VCaP (cell line): ENCODE measurements around the gene SH3BP1.

Source experiments
- H3K27ac ChIP-seq: fragments of 450-650 bp; 2 replicates; pipeline ENCODE4 v1.5.1; 2017
- CTCF ChIP-seq: fragments of 450-650 bp; conservative IDR thresholded peaks from 2 replicates; pipeline ENCODE4 v1.5.1; 2017; ENCODE audit warnings: mild to moderate bottlenecking, moderate library complexity

SH3BP1 gene

DNA sequence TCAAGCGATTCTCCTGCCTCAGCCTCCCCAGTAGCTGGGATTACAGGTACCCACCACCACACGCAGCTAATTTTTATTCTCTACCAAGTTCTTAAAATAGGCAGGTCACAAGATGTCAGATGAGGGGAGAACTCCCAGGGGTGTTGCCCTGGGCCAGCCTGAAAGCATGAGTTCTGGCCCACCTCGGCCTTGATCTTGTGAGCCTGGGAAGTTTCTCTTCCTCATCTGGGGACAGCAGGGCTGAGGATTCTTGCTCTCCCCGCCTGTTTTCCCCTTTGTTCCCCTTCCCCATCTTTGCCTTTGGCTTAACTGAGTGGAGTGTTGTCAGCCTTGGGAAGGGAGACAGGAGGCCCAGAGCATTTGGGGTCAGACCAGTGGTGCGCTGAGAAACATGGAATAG, 22.6 kb downstream of the SH3BP1 start:
- TF ChIP-seq CTCF = no peak
- no peak overlapping the region for H3K27ac ChIP-seq

DNA sequence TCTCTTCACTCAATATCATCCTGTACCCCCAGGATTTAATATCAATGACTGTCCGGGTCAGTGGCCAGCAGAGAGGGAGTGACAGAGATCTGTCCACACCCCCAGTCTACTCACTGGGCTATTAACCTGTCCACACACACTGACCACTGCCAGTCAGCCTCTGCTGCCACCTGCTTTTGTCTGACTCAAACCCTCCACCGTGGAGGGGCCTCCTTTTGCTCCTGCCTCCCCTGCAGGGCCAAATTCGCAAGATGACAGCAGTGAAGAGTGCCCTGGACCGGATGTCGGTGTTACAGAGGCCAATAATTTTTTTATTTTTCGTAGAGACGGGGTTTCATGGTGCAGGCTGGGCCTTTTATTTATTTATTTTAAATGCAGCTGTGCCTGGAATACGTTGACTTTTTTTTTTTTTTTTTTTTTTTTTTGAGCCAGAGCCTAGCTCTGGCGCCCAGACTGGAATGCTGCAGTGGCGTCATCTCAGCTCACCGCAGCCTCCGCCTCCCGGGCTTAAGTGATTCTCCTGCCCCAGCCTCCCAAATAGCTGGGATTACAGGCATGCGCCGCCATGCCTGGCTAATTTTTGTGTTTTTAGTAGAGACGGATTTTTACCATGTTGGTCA, 24.2 kb downstream of the SH3BP1 start:
- TF ChIP-seq CTCF = no peak
- H3K27ac ChIP-seq = no peak overlapping the region

DNA sequence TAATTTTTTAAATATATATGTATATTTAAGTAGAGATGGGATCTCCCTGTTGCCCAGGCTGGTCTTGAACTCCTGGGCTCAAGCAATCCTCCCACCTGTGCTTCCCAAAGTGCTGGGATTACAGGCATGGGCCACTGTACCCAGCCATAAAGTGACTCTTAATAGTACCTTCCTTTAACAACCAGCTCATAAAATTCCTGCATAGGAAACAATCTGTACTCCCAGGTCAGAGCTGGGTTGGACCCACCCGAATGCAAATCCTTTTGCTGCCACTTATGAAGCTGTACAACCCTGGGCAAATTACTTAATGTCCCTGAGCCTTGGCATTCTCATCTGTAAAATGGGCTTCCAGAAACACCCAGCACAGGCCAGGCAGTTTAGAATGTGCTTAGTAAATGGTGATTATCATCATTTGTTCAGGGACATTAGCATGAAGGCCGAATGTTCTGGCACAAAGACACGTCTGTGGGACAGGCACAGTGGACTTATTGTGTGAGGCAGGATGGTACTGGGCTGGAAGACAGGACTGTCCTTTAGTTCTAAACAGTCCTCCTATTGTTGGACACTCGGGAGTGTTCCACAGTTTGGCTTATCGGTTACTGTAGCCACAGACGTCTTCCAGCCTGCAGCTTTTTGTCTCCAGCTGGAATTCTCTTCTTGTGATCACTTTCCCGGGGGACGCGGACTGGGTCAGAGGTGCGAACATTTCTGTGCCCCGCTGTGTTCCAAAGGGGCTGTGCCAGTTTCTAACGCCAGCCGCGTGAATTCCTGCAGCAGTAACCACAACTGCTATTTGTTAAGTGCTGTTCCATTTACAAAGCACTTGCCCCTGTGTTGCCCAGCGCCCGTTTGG, 25.0 kb downstream of the SH3BP1 start:
- no peak overlapping the region for H3K27ac ChIP-seq

DNA sequence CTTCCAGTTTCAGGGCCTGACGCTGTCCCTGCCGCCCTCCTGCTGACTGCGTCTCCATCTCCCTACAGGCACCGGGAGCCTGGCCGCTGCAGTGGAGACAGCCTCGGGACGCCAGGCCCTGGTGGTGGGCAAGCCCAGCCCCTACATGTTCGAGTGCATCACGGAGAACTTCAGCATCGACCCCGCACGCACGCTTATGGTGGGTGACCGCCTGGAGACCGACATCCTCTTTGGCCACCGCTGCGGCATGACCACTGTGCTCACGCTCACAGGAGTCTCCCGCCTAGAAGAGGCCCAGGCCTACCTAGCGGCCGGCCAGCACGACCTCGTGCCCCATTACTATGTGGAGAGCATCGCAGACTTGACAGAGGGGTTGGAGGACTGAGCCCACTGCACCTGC, 26.0 kb downstream of the SH3BP1 start:
- H3K27ac ChIP-seq = no peak overlapping the region
- no peak for TF ChIP-seq CTCF

More for the DNA sequence above, 25.0 kb downstream of the SH3BP1 start:
- TF ChIP-seq CTCF = no peak

- no peak for TF ChIP-seq CTCF
- no peak overlapping the region for H3K27ac ChIP-seq
Observed at GRCh38 chr22:37669586-37669985, 30.1 kb downstream of the SH3BP1 start.

GRCh38 chr22:37672206-37672919, 32.9 kb downstream of the SH3BP1 start:
- no peak for TF ChIP-seq CTCF
- no peak overlapping the region for H3K27ac ChIP-seq

- TF ChIP-seq CTCF = no peak
- no peak overlapping the region for H3K27ac ChIP-seq
Observed at GRCh38 chr22:37672920-37673455, 33.5 kb downstream of the SH3BP1 start.
